ENCODE measurements around the gene PSMD3. TPM values are rescaled to one million over a fixed set of nuclear protein-coding genes. Genes with fewer than 3 reads are reported as not detected.

Gene PSMD3
- total RNA-seq, 1 donor from 2014 or later = 86.9 TPM

- no peak for DNase-seq (ENCODE audit: missing footprints)
- intact Hi-C loops (cut with DNase I) = no loop called here
- peak; percentile 78 for ATAC-seq
Observed at GRCh38 chr17:40032322-40033320, 52.0 kb downstream of the PSMD3 start.

DNA sequence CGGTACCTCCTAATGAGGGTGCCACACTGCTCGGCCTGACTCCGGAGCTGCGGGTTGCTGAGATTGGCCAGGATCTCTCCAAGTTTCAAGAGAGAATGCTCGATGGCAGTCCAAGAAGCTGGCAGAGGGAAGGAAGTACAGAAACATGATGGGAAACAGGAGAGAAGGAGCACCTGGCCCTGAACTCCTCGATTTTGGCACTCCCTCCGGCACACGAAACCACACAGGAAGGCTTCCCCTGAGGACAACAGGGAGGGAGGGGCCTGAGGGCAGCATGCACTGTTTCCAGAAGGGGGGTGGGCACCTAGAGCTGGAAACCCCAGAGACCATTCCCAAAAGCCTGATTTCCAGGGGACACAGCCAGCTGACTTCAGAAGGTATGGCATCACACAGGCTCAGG is 52.7 kb downstream of the PSMD3 start:
- ATAC-seq = no peak
- intact Hi-C loops (cut with DNase I) = no loop called here

GRCh38 chr17:40034426-40035161 is 54.0 kb downstream of the PSMD3 start:
- no peak for ATAC-seq

More for the DNA sequence above, 52.7 kb downstream of the PSMD3 start:
- DNase-seq (ENCODE audit: missing footprints) = no peak

GRCh38 chr17:40035162-40035559 is 54.6 kb downstream of the PSMD3 start:
- intact Hi-C loops (cut with DNase I) = loop anchor here (5.0 kb wide), 2 partner anchors 37 to 132 kb away; no protein-coding TSS in a partner anchor
- DNase-seq (ENCODE audit: missing footprints) (no peak), ATAC-seq (no peak)

More at GRCh38 chr17:40034426-40035161, 54.0 kb downstream of the PSMD3 start:
- no peak for DNase-seq (ENCODE audit: missing footprints)
- intact Hi-C loops (cut with DNase I) = loop anchor here (5.0 kb wide), 2 partner anchors 38 to 133 kb away; no protein-coding TSS in a partner anchor

- ATAC-seq (peak; percentile 92), DNase-seq (ENCODE audit: missing footprints) (no peak)
- intact Hi-C loops (cut with DNase I) = loop anchor here (2.0 to 5.0 kb wide), 3 partner anchors 33 to 128 kb away; no protein-coding TSS in a partner anchor
Observed at GRCh38 chr17:40038882-40039513, 58.4 kb downstream of the PSMD3 start.

- intact Hi-C loops (cut with DNase I) = no loop called here
Observed at GRCh38 chr17:40041196-40041595, 60.6 kb downstream of the PSMD3 start.

More at GRCh38 chr17:40041196-40041595, 60.6 kb downstream of the PSMD3 start:
- ATAC-seq (no peak), DNase-seq (ENCODE audit: missing footprints) (no peak)

Small RNAs within 50 kb of the gene (microRNA-seq; reads per million reads assigned to microRNA genes)
- gene MIR6884 = not detected

Other genes with a start within 250 kb of the PSMD3 start
- 2.4 TPM for gene GRB7, start 242.9 kb upstream of the PSMD3 start, total RNA-seq
- gene IKZF3, start 116.5 kb upstream of the PSMD3 start, total RNA-seq = 0.32 TPM
- not detected for gene ZPBP2, start 112.6 kb upstream of the PSMD3 start, total RNA-seq
- gene GSDMB, start 62.2 kb upstream of the PSMD3 start, total RNA-seq = 2.1 TPM
- 34.7 TPM for gene ORMDL3, start 53.2 kb upstream of the PSMD3 start, total RNA-seq
- gene LRRC3C, start 53.1 kb upstream of the PSMD3 start, total RNA-seq = not detected
- 1.4 TPM for gene GSDMA, start 17.8 kb upstream of the PSMD3 start, total RNA-seq
- not detected for gene CSF3, start 34.6 kb downstream of the PSMD3 start, total RNA-seq
- gene MED24, start 73.6 kb downstream of the PSMD3 start, total RNA-seq = 53.9 TPM
- gene THRA, start 82.2 kb downstream of the PSMD3 start, total RNA-seq = 88.3 TPM
- gene NR1D1, start 119.8 kb downstream of the PSMD3 start, total RNA-seq = 24.9 TPM
- 51.4 TPM for gene MSL1, start 141.2 kb downstream of the PSMD3 start, total RNA-seq
- gene CASC3, start 159.7 kb downstream of the PSMD3 start, total RNA-seq = 49.1 TPM
- 2.1 TPM for gene RAPGEFL1, start 196.7 kb downstream of the PSMD3 start, total RNA-seq
- 12.3 TPM for gene WIPF2, start 238.5 kb downstream of the PSMD3 start, total RNA-seq